DMS153 treated with DMSO at 0.1 percent for 48 hours (cell line): ENCODE data around the gene ADGRL1.
"Not testable (repeated sequence)": the region's sequence is repeated elsewhere in the genome, so short reads cannot be mapped to it uniquely, and the experiment has no call there.

Source experiments
- DNase-seq: peaks from one replicate; lab custom pipeline; 2025; ENCODE audit not compliant: unreplicated experiment; lab: John Stamatoyannopoulos, UW

ADGRL1 gene

DNA sequence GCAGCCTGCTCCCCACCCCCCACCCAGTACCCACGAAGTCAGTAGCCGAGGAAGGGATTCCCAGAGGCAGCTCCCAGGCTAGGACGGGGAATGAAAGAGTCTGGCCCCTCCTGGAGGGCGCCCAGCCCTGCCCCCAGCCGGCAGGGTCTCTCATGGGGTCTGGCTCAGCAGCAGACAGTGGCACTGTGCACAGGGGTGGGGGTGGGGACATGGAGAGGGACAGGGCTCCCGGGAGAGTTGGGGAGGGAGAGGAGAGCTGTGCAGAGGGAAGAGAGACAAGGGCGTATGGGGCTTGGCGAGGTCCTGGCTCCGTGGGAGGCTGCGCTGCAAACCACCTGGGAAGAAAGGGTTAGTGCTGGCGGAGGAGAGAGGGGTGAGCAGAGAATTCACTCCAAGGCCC is 41.9 kb downstream of the ADGRL1 start:
- no peak for DNase-seq

DNA sequence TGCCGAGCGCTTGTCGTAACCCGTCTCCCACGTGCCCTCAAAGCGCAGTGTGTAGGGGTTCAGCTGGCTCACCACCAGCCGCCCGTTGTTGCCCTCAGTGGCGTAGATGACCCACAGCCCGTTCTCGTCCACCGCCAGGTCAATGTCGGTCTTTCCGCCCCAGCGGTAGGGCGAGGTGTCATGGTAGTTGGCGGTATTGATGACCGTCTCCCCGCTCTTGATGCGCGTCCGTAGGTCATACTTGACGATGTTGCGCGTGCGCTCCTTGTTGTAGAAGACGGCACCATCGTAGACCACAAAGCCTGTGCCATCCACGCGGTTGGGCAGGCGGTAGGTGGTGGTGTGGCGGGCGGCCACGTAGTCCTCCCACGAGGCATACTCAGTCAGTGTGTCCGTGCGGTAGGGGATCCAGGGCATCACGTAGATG is 43.1 kb downstream of the ADGRL1 start:
- no peak for DNase-seq

DNA sequence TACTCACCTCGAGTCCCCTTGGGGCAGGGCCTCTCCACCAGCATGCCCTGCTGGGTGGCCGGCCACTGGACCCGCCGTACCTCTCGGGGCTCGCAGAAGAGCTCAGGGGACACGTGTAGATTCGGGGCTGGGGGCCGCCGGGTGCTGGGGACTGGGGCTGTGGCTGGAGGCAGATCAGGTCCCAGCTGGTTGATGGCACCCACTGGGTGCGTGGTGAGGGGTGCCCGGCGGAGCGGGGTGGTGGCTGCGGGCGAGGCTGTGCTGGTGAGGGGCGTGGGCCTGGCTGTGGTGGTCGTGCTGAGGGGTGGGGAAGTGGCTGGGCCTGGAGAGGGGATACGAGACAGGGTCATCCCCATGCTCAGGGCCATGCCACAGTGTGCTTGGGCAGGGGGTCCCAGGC is 44.7 kb downstream of the ADGRL1 start:
- DNase-seq: no peak

DNA sequence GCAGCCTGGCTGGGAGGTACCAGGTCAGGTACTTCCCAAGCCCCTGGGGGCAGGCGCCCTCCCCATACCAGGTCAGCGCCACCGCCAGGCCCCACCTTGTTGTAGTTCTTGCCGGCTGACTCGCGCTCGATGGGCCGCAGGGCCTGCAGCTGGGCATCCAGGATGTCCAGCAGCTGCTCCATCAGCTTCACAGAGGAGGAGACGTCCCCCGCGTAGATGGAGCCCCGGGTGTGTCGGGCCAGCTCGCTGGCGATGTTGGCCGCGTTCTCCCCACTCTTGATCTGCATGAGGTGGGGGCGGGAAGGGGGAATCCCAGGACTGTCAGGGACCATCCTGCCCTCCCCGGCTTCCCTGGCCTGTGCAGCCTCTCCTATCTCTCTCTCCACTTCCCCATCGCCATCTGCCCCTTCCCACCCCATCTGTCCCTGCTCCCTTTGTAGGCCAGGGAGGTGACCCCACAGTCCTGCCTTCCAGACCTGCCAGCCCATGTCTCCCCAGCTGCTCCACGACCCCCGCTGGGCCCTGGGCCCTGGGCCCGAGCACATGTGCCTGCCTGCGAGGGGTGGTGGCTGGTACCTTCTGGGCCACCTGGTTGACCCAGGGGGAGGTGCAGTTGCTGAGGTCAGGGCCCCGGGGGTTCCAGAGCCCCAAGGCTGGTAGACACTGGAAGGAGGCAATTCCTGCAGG is 45.8 kb downstream of the ADGRL1 start:
- DNase-seq: no peak

DNA sequence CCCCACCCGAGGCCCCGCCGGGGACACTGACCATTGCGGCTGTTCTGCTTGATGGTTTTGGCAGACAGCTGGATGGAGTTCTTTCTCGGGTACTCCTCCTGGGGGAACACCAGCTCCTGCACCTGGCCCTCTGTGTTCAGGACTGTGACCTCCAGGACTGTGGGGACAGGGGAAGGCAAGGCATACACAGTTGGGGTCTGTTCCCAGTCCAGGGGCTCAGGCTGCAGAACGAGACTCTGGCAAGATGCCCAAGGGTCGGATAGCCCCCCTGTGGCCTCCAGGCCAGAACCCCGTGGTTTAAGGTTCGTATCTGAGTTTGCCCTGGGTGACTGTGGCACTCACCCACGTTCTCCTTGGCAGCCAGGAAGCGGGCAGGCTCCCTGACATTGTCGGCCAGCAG is 46.9 kb downstream of the ADGRL1 start:
- DNase-seq: no peak

DNA sequence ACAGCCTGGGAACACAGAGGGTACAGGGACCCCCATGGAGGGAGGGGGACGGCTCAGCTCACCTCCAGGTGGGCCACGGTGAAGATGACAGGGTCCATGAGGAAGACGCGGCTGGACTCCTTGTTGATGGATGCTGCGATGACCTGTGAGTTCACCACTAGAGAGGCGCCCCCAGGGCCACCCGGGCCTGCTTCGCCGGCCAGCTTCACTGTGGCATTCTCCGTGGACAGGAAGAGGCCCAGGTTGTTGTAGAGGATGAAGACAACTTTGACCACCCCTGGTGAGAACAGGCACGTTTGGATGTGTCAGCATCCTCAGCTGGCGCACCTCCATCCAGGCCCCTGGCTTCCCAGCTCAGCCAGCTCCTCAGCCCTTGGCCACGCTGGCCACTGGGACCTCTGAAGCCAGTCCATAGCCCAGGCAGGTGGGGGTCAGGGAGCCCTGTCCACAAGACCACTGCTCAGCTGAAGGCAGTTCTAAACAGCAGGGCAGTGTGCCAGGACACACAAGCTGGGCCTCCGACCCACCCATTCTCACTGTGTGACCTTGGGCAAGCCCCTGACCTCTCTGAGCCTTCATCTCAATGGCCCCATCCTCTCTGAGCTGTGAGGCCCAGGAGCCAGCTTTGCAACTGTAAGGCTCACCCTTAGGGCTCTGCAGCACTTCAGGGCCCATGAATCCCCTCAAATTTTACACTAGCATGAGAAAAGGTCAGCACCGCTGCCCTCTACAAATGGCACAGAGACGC is 47.5 kb downstream of the ADGRL1 start:
- no peak for DNase-seq

DNA sequence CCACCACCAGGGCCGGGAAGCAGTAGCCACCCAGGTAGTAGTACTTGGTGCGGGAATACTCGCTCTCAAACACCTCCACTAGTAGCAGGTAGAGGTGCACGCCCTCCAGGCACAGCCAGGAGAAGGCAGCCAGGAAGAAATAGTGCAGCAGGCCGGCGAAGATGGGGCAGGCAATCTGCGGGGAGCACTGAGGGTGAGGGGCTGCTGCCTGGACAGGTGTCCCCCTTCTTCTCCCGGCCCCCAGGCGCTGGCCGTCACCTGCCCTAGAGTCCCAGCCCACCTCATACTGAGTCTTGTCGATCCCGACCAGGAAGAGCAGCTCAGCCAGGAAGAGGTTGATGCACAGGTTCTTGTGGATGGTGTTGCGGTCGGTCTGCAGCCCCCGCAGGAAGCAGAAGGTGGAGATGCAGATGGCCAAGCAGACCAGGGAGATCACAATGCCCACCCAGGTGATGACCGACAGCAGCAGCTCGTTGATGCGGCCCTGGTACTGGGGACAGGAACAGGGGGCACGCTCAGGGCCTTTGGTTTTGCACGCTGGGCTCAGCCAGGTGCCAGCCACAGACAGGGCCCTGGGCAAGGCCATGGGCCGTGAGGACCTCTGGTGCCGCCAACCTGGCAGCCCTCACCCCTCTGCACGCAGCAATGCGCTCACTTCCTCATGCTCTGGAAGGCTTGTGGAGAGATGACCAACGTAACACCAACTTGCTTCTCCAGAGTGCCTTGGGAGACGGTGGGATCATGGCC is 48.8 kb downstream of the ADGRL1 start:
- no peak for DNase-seq

DNA sequence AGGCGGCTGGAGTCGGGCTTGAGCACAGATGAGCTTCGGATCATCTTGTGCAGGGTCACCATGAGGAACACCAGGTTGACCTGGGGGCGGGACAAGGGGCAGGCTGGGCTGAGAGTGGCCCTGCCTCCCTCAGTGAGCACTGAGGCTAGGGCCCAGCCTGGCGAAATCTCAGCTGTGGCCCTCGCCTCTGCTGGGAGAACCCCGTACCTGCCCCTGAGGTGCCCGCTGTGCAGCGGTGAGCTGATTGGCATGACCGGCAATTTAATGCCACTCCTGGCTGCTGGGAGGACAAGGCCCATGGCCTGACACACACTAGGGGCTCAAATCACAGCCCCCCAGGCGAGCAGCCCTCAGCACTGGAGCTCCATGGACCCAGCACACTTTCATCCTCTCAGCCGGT is 49.8 kb downstream of the ADGRL1 start:
- DNase-seq: no peak

DNA sequence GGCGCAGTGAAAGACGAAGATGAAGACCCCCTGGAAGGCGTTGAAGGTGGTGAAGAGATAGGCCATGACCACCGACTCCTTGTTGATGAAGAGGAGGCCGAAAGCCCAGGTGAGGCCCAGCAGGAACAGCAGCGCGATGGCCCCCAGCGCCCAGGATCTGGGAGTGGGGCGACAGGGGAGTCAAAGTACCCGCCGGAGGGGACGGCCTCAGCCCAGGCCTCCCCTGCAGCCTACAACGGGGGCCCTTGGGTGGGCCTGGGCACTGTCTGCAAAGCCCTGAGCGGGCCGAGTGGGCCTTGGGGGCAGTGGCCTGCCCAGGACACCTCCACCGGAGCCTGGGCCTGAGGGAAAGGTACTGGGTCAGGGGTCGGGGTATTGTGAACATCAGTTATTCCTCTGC is 50.6 kb downstream of the ADGRL1 start:
- DNase-seq: no peak

DNA sequence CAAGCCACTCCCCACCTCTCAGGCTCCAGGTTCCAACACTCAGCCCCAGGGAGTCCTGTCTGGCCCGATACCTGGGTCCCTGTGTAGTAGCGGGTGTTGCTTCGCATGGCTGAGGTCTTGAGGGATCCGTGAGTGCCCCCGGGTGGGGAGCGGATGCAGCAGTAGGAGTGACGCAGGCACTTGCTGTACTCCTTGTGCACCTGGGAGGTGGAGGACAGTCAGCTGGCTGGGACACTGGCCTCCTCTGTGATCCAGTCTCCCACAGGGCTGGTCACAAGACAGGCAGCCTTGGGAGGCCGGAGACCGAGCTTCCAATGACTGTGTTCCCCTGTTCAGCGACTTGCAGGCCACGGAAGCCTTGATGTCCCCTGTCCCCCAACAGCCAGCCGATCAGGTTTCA is 53.3 kb downstream of the ADGRL1 start:
- no peak for DNase-seq

DNA sequence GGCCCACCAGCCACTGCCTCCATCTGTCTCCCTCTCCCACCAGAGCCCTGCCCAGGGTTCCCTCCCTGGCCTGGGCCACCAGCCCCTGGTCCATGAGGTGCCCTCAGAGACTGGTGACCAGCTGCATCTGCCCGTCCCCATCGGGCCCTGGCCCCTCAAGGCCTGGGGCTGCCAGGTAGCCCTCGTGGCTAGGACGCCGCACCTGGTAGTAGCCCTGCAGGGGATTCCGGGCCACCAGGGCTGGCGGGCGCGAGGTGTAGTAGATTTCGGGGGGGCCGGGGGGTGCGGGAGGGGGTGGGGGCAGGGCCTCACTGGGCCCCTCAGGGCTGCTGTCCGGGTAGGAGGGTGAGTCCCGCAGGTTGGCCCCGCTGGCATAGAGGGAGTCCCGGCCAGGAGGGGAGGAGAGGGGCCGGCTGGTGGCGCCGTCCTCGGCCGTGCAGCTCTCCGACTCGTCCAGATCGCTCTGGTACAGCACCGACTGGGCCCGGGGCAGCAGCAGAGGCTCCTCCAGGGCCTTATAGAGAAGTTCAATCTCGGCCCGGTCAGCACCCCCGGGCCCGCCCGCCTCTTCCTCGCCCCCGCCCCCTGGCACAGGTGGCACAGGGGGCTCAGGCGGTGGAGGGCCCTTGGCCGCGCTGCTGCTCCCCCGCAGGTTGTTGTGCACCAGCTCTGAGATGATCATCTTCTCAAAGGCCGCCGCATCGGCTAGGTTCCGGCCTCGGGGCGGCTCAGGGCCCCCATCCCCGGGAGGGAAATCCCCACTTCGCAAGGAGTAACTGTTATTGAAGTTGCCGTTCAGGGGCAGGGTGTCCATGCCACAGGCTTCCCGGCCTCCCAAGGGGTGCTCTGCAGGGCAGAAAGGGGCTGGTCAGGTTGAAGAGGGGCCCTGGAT is 55.0 kb downstream of the ADGRL1 start:
- DNase-seq: no peak

DNA sequence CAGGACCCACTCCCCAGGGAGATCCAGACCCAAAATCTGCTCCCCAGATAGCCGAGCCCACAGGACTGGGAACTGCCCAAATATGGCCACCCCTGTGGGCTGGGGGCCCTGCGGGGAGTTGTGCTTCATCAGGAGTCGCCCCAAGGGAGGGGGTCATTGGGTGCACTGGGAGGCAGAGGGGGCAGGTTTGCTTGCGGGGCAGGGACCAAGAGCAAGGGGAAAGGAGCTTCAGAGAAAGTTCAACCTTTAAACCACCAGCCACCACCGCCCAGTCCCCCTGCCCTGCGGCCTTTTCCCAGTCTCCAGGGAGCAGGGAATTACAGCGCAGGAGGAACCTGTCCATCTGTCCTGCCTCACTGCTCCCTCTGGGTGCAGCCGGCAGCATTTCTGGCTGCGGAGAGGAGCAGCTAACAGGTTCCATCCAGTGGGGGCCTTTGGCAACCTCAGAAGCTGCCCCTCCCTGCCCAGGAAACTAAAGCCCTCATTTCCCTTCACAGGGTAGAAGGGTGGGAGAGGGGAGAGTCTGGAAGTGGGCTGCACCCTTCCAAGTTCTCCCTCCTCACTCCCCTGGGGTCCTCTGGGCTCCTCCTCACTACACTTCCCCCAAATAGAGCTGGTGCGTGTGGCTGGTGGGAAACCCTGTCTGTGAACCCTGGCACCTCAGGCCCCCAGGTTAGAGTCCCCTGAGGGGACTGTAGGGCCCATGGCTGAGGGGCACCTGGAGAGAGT is 55.8 kb downstream of the ADGRL1 start:
- no peak for DNase-seq

DNA sequence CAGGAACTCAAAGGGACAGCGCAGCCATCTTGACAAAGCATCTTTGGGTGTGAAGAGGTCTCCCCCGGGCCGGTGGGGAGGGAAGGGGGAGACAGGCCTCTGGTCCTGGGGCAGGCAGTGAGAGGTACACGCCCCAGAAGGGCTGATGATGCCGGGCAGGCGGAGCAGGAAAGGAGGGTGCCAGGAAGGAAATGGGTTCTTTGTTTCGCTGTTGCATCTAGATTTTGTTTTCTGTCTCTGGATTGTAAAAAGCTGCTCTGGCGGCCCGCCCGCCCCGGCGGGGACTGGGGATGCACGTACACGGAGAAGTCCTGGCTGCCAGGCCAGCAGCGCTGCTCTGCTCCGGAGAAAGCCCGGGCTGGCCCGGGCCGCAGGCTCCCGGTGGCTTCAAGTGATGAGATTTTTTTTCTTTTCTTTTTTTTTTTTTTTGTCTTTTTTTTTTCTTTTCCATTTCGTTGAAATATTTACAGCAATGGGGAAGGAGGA is 56.4 kb downstream of the ADGRL1 start:
- DNase-seq: peak; percentile 6

DNA sequence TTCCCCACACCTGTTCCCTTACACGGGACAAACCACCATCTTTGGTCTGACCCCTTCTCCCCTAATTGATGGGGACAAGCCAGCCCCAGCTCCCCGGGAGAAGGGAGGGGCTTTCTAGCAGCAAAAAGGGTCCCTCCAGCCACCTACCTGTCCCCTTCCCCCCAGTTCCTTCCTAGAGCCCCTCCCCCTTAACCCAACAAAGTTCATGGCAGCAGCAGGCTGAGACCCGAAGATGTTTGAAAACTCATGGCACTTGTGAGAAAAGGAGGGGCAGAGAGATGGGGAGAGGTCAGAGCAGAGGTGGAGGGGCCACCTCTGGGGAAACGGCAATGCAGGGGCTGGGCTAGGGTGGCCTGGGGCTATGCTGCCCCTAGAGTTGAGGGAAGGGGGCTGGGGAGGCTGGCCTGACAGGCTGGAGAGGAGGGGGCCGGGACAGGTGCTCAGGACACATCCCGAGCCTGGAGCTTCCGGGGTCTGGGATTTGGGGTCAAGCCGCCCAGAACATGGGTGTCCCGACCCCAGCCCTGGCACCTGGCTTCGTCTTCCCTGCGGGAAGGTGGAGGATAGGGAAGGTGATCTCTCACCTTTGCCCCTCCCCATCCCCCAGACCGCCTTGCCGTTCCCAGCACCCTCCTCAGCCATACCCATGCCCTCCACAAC is 57.1 kb downstream of the ADGRL1 start:
- no peak for DNase-seq

DNA sequence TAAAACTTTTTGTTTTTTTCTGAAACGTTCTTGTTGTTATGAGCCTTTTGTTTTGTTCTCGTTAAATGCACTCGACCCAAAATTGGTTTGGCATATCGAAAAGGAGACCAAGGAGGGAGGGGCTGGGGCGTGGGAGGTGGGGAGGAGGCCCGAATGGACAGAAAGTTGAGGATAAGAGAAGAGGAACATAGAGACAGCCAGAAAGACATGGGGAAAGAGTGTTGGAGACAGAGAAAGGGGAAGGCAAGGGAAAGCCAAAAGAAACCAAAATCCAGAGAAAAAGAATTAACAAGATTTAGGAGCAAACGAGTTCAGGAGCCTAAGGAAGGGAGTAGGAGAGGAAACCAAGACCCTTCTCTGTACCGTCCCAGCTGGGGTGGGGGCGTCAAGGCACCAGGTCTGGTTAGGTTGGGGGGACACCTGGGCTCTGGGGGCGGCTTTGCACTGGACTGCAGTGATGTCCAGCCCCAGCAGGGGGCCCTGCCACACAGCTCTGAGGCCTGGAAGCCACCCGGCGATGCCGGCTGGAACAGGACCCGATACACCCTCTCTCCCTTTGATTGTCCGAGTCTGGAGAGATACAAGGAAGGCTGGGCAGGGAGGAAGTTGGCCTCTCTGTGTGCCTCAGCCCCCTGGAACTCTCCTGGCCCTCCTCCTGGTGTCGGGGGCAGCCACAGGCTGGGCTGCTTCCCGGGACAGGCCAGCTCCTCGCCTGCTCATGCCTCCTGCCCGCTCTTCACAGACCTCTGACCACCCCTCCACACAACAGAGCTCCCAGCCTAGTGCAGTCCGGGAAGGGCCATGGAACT is 58.0 kb downstream of the ADGRL1 start:
- peak; percentile 20 for DNase-seq

DNA sequence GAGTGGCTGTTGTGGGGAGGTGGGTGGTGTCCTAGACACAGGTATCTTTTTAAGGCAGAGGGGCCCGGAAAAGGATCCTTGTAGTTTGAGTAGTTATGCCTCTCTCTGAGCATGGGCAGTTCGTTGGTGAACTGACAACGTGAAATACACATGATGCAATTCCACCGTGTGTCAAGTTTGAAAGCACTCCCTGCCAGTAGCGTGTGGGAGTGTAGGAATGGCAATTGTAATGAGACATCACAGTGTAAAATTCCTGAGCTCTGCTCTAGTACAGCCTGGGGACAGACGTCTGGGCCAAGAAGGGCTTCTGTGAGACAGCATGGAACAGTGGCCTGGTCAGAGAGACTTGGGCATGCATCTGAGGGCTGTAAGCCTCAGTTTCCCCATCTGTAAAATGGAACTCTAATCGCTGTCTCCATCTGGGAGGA is 59.2 kb downstream of the ADGRL1 start:
- DNase-seq: no peak

DNA sequence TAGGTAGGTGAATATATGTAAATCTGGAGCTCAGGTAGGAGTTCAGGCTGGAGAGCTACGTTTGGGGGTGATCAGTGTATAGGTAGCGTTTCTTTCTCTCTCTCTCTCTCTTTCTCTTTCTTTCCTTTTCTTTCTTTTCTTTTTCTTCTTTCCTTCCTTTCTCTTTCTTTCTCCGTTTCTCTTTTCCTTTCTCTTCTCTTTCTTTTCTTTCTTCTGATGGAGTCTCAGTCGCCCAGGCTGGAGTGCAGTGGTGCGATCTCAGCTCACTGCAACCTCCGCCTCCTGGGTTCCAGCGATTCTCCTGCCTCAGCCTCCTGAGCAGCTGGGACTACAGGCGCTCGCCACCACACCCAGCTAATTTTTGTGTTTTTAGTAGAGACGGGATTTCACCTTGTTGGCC is 59.8 kb downstream of the ADGRL1 start:
- DNase-seq: not testable (repeated sequence)

DNA sequence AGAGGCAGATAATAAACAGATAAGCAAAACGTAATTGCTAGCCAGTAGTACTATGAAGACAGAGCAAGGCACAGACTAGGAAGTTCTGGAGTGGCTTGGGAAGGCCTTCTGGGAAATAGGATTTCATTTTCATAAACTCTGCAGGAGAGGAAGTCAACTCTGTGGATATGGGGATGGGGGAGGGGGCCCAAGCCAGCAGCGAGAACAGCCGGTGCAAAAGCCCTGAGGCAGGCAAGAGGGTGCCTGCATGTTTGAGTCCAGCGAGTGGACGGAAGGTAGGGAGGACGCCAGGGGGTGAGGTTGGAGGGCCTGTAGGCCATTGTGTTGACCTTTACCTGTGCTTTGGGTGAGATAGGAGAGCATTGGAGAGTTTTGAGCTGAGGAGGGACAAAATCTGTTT is 60.6 kb downstream of the ADGRL1 start:
- no peak for DNase-seq
